Adrenal gland (tissue), 12 donors: ENCODE data around the gene ST6GALNAC6. TPM values are rescaled to one million over a fixed set of nuclear protein-coding genes. Genes with fewer than 3 reads are reported as not detected.

Experiments used
- DNase-seq, 7 donors: peaks; one replicate each; pipeline ENCODE4 v3.0.0-alpha.2; 2019 to 2020
- H3K27ac ChIP-seq, 5 donors: fragments of 200-600 bp; sonication (generic) in 4 of 5; 1 replicate in 3 of 5; 2 replicates in 2 of 5; pipeline versions ENCODE4 v1.5.1 to v1.8.0; 2016 to 2020; ENCODE audit warnings: mild to moderate bottlenecking in 1 of 5
- H3K27me3 ChIP-seq: fragments of 200-600 bp; 2 replicates; pipeline ENCODE4 v1.8.0; 2021
- H3K36me3 ChIP-seq, 2 donors: fragments of 200-600 bp; replicated peaks in 1 of 2; 1 replicate in 1 of 2; 2 replicates in 1 of 2; pipeline versions ENCODE4 v1.5.1 to v1.8.0; 2018 to 2022
- H3K4me1 ChIP-seq, 2 donors: fragments of 200-600 bp; replicated peaks in 1 of 2; 1 replicate in 1 of 2; 2 replicates in 1 of 2; pipeline versions ENCODE4 v1.5.1 to v1.8.0; 2018 to 2021
- H3K4me3 ChIP-seq, 4 donors: fragments of 200-600 bp; sonication (generic) in 3 of 4; one replicate each; pipeline ENCODE4 v1.5.1; 2016 to 2018
- H3K9me3 ChIP-seq, 3 donors: fragments of 200-600 bp; sonication (generic) in 1 of 3; replicated peaks in 1 of 3; 1 replicate in 2 of 3; 2 replicates in 1 of 3; pipeline versions ENCODE4 v1.5.1 to v1.8.0; 2016 to 2021
- POLR2A ChIP-seq, 2 donors: fragments of 450-650 bp; IDR thresholded peaks; one replicate each; pipeline ENCODE4 v1.6.1; 2017; ENCODE audit warnings: antibody characterized with exemption in 2 of 2, mild to moderate bottlenecking in 2 of 2, moderate library complexity in 1 of 2
- WGBS, 4 donors: extraction: QIAGEN DNeasy Blood & Tissue Kit in 2 of 4; methylation state at CpG; one replicate each; pipeline versions ENCODE4 v1.1.5 to v1.1.7; 2013 to 2017; 5-methylcytosine and 5-hydroxymethylcytosine counted together
- intact Hi-C, 2 donors: fragments of 100-400 bp; cut with DNase I; formaldehyde crosslinking; loops; one replicate each; pipeline versions ENCODE4 v1.14.1 to v1.15.0; 2022 to 2023
- polyA plus RNA-seq, 3 donors: library from polyadenylated mRNA; stranded (reverse); fragments of 200-250 nt in 2 of 3; fragments of 350-450 nt in 1 of 3; fragmentation: Illumina TruSeq in 1 of 3; extraction: RNeasy Lipid Tissue Mini Kit (QIAGEN cat#74804) in 1 of 3; gene quantifications; one replicate each; pipeline ENCODE4 v1.2.3, GENCODE V29; 2013 to 2014
- total RNA-seq, 9 donors: library from RNA; depleted of rRNA in 4 of 9; stranded (reverse); fragments of >200 nt in 4 of 9; fragments of 120-200 nt in 1 of 9; fragmentation: NEBNext Ultra II Directional in 1 of 9; extraction: Animal tissue kit (Norgen Biotek cat#: 25700) in 1 of 9; gene quantifications; one replicate each; pipeline versions ENCODE4 v1.1.0 to v1.2.4, GENCODE V29; 2013 to 2023
- TF ChIP-seq, protein P1 (sequence below), 6 experiments: fragments of 450-650 bp in 4 of 6; fragments of 200-600 bp in 2 of 6; sonication (generic) in 1 of 6; IDR thresholded peaks; 1 replicate in 5 of 6; 2 replicates in 1 of 6; pipeline versions ENCODE4 v1.5.1 to v1.8.0; 2016 to 2021; ENCODE audit warnings: antibody characterized with exemption in 6 of 6, mild to moderate bottlenecking in 2 of 6, moderate library complexity in 1 of 6
- donor health status: healthy with polysubstance abuse.
- donor health status: Bipolar disorder and iron deficiency.
- donor health status: DM: yes; HTN: yes; CAD: no.
- donor health status: DM: no; HTN: no; CAD: no.
- donor health status: DM: no; HTN: no; CAD: no.
- donor health status: DM: yes; HTN: yes; CAD: no.

Gene ST6GALNAC6
- total and polyA plus RNA-seq, 12 donors: 26.7 to 129 (median 53.2) TPM

DNA sequence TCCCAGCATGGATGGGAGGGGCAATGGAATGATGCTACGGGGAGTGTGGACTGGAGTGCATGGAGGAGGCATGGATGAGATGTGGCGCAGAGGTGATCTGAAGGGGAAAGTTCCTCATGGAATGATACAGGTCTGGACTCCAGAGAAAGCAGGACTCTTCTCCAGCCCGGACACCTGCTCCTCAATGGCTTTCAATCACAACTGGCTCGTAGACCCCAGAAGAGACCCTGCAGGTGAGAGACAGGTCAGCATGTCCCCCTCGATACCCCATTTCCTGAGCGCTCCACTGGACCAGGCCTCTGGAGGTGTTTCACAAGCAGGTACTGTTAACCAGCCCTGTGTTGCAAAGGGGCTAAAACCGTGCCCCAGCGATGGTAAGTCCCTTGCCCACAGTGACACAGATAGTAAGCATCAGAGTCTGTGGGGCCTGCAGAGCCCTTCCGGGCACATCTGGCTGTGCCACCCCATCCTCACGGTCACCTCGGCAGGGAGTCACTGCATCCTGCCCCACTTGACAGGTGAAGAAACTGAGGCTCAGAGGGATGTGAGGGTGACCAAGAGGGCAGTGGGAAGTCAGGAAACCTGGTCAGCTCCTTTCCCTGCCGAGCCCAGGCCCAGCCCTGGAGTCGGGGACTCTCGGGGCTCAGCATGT, 43.7 kb upstream of the ST6GALNAC6 start:
- H3K4me3 ChIP-seq: no peak overlapping the region
- H3K27me3 ChIP-seq: no peaks in the 10 kb centered on the region
- H3K36me3 ChIP-seq: peaks cover 0 to 54% of the 10 kb centered on the region in 2 donors
- peak overlapping the region in 2 of 5 donors; percentile 26 to 27 for H3K27ac ChIP-seq
- no peak for TF ChIP-seq POLR2A (IDR thresholded peaks at IDR 0.05)
- TF ChIP-seq, protein P1, sequence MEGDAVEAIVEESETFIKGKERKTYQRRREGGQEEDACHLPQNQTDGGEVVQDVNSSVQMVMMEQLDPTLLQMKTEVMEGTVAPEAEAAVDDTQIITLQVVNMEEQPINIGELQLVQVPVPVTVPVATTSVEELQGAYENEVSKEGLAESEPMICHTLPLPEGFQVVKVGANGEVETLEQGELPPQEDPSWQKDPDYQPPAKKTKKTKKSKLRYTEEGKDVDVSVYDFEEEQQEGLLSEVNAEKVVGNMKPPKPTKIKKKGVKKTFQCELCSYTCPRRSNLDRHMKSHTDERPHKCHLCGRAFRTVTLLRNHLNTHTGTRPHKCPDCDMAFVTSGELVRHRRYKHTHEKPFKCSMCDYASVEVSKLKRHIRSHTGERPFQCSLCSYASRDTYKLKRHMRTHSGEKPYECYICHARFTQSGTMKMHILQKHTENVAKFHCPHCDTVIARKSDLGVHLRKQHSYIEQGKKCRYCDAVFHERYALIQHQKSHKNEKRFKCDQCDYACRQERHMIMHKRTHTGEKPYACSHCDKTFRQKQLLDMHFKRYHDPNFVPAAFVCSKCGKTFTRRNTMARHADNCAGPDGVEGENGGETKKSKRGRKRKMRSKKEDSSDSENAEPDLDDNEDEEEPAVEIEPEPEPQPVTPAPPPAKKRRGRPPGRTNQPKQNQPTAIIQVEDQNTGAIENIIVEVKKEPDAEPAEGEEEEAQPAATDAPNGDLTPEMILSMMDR (IDR thresholded peaks at IDR 0.05): no peak
- WGBS, 4 donors: 73 to 78% (median 76%) methylated on average over 7 to 14 of the region's 14 CpGs
- H3K9me3 ChIP-seq: no peaks in the 10 kb centered on the region
- peaks cover 5 to 16% of the 10 kb centered on the region in 2 donors for H3K4me1 ChIP-seq
- no peak for DNase-seq
- intact Hi-C loops: loop anchor here (1.0 to 5.0 kb wide), 3 partner anchors 34 to 179 kb away; no protein-coding TSS in a partner anchor

DNA sequence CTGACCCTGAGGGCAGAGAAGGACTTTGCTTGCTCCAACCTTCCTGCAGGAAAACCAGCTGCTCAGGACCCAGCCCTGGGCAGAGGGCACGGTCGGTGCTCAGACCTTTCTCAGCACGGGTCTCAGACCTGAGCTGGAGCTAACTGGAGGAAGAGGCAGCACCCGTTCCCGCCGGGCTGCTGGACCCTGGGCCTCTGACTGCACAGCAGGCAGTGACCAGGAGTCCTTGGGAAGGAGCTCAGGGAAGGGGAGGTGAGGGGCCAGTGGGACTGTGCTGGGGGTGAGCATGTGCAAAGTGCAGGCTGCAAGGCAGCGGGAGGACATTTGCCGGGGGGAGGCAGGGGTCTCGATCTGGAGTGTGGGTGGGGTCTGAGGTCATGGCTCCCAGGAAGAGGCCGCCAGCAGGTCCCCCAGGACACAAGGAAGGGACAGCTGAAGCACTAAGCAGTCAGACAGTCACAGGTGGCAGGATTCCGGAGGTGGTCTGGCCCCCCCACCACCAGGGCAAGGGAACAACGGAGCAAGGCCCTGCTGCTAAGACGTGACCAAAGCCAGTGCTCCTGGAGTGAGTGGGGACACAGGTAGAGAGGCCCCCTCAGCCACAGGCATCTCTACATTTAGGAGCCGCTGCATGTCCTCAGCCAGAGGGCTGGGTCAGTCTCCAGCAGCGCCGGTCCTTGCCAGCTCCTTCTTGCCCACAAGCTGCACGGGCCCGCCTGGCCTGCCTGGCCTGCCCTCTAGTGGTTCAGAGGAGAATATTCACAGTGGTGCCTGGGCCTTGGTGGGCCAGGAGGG, 43.0 kb upstream of the ST6GALNAC6 start:
- WGBS, 4 donors: 46 to 83% (median 59%) methylated on average over 7 to 18 of the region's 18 CpGs
- Histone ChIP-seq H3K4me1 (peaks cover 9 to 18% of the 10 kb centered on the region in 2 donors), H3K4me3 (no peak overlapping the region), H3K9me3 (no peaks in the 10 kb centered on the region), H3K27me3 (no peaks in the 10 kb centered on the region), H3K36me3 (peaks cover 0 to 49% of the 10 kb centered on the region in 2 donors), H3K27ac (peak overlapping the region in 1 of 5 donors; percentile 24)
- TF ChIP-seq, protein P1 (IDR thresholded peaks at IDR 0.05): peak; percentile 75 to 92 (median 88)
- no peak for TF ChIP-seq POLR2A (IDR thresholded peaks at IDR 0.05)
- intact Hi-C loops: loop anchor here (1.0 to 5.0 kb wide), 3 partner anchors 35 to 180 kb away; no protein-coding TSS in a partner anchor
- peak in 5 of 7 donors; percentile 71 to 85 (median 79) for DNase-seq

DNA sequence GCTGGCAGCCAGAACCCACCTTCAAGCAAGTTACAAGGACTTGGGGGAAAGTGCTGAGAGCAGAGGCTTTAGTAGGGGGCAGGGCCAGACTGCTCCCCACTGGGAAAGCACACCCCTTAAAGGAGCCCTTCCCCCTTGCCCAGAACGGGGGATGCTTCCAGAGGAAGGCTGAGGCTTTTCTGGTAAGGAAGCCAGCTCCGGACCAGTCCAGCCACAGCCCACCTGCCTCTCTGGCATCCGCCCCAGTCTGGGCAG, 42.5 kb upstream of the ST6GALNAC6 start:
- DNase-seq: no peak
- Histone ChIP-seq H3K4me1 (peaks cover 14 to 22% of the 10 kb centered on the region in 2 donors), H3K27me3 (no peaks in the 10 kb centered on the region), H3K9me3 (no peaks in the 10 kb centered on the region), H3K36me3 (peaks cover 0 to 47% of the 10 kb centered on the region in 2 donors), H3K27ac (no peak overlapping the region), H3K4me3 (no peak overlapping the region)
- 61 to 64% (median 64%) methylated on average over 3 of the region's 3 CpGs; no CpG with 5 or more reads in 1 of the 4 donors for WGBS, 4 donors
- intact Hi-C loops: loop anchor here (5.0 kb wide), 2 partner anchors 35 to 180 kb away; no protein-coding TSS in a partner anchor
- TF ChIP-seq POLR2A (IDR thresholded peaks at IDR 0.05): no peak
- TF ChIP-seq, protein P1 (IDR thresholded peaks at IDR 0.05): no peak
